ENCODE results near the gene SIRT7.

SIRT7 gene

DNA sequence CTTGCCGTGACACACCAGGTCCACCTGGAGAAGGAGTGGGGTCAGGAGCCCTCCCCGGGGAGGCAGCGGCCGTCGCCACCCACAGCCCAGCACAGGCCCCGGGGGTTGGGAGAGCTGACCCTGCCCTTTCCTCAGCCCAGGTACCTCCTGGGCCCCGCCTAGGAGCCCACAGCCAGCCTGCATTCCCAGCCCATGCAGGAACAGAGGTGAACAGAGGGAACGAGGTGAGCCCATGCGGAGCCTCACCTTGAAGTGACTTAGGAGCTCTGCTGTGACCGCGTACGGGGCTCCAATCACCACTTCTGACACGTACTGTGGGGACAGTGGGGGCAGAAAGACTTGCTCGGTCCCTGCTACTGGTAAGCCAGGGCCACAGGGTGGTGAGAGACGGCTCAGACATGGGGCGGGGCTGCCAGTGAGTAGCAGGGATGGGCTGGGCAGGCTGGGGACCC, 12.5 kb downstream of the SIRT7 start:
- DNase-seq (ENCODE audit: low spot score), result no peak

DNA sequence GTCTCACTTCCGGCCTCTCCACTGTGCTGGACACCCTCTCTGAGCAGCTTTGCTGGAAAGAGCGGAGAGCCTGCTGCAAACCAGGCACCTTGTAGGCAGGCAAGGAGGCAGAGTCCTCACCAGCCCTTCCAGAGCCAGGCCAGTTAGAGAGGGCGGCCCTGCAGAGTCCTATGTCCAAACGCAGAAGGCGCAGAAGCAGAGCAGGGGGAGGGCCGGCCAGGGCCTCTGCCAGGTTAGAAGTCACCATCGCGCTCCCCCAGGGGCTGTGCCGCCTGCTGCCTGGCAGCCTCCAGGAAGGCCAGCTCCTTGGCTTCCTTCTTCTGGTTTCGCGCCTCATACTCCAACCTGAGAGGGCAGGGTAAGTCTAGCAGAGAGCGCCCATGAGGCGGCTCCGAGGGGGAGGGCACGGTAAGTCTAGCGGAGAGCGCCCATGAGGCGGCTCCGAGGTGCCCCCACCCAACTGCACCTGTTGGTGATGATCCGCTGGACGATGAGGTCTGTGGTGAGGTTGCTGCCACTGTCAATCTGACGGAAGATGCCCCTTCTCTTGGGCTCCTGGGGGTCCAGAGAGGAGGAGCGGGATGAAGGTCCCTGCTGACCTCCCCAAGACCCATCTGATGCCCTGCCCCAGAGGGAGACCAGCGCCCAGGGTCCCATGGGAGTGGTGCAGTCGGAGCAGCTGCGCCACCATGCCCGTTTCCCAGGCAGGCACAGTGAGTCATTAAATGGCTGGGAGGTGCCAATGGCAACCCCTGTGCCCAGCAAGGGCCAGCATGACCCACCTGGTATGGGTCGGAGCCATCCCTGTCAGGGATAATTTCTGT, 13.2 kb downstream of the SIRT7 start:
- DNase-seq (ENCODE audit: low spot score), result no peak

DNA sequence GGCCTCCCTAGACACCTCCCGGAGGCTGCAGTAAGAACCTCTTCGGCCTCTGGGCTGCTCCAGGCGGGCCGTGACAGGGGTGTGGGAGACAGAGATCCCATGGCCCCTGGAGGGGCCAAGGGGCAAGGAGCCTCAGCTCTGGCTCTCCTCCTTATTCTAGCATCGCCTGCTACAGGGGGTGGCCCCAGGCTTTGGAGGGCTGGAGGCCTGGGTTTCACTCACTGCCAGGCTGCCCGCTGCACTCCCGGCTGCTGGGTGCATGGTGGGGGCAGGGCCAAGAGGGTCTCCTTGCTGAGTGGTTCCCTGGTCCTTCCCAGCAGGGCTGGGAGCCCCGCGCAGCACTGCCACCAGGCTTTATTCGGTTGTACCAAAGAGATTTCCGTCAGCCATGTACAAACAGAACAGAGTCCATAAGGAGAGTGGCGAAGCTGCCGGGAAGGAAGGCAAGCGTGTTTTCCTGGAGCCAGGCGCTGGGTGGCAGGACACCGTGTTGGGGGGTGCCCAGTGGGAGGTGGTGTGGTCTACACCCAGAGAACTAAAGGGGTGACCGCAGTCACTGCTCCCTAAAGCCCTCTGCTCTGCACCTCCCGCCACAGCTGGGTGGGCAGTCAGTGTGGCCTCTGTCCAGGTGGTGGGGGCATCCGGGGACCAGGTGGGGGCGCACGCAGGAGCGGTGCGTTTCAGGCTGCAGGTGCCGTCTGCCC, 13.9 kb downstream of the SIRT7 start:
- DNase-seq (ENCODE audit: low spot score), result no peak

DNA sequence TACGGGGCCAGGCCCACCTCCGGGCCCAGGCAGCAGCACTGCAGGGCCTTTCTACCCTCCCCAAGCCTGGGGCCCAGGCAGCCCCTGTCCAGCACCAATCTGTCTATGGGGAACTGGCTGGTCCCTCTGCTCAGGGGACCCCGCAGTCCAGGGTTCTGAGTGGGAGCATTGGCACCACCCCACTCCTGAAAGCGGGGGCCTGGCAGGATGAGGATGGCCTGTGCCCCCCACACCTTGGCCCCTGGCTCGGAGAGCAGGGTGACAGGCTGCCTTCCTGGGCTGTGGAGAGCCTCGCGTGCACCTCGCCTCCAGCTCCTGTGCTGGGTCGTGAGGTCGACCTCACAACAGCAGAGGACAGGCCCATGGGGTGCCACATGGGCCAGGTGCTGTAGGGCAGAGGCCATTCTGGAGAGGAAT, 14.6 kb downstream of the SIRT7 start:
- DNase-seq (ENCODE audit: low spot score), result no peak

DNA sequence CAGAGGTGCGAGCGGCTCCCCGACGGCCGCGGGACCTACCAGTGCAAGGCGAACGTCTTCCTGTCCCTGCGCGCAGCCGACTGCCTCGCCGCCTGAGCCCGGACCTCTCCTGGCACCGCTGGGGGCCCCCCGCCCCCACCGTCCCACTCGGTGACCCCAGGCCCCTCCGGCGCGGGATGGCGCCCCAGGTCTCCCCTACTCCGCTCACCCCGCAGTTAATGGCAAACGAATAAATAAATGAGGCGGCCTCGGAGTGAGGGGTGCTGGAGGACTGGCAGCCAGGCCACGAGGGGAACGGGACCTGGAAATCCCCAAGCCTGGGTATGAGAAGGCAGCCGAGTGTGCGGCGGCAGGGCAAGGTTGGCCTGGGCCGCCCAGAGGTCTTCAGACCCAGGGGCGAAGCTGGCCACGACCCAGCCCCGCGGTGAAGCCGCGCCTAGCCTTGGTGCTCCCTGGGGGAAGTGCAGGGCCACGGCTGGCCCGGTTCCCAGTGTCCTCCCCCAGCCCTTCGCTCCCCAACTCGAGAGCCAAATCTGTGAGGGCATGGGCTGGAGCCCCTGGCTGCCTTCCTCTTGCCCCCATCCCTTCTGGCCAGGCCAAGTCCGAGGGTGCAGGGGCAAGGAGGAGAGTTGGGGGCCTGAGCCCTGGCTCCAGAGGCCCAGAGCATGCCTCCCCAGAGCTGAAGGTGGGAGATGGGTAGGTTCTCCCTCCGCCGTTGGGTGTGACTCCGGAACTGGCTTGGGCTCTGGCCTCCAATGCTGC, 15.1 kb downstream of the SIRT7 start:
- DNase-seq (ENCODE audit: low spot score), result no peak

DNA sequence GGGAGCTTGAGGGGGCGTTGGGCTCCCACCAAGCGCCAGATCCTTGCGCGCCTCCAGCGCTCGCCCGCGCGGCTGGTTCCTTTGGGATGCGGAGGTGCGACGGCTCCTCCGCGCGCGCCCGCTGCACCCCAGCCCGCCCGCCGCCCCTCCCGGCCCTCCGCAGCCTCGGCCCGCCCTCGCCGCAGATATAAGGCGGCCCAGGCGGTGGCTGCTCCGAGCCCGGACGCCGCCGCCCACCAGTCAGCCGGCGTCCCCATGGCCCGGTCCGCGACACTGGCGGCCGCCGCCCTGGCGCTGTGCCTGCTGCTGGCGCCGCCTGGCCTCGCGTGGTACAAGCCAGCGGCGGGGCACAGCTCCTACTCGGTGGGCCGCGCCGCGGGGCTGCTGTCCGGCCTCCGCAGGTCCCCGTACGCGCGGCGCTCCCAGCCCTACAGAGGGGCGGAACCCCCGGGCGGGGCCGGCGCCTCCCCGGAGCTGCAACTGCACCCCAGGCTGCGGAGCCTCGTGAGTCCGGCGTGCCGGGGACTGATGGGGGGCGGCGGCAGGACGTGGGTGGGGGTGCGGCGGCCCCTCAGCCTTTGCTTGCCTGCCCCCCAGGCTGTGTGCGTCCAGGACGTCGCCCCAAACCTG, 15.8 kb downstream of the SIRT7 start, which contains the start of gene NPB:
NPB (plus strand) TSS at position 216 of the 630 bp plus-strand sequence; CDS start at position 256, 40 bp downstream.
- peak; percentile 54 for DNase-seq (ENCODE audit: low spot score)

DNA sequence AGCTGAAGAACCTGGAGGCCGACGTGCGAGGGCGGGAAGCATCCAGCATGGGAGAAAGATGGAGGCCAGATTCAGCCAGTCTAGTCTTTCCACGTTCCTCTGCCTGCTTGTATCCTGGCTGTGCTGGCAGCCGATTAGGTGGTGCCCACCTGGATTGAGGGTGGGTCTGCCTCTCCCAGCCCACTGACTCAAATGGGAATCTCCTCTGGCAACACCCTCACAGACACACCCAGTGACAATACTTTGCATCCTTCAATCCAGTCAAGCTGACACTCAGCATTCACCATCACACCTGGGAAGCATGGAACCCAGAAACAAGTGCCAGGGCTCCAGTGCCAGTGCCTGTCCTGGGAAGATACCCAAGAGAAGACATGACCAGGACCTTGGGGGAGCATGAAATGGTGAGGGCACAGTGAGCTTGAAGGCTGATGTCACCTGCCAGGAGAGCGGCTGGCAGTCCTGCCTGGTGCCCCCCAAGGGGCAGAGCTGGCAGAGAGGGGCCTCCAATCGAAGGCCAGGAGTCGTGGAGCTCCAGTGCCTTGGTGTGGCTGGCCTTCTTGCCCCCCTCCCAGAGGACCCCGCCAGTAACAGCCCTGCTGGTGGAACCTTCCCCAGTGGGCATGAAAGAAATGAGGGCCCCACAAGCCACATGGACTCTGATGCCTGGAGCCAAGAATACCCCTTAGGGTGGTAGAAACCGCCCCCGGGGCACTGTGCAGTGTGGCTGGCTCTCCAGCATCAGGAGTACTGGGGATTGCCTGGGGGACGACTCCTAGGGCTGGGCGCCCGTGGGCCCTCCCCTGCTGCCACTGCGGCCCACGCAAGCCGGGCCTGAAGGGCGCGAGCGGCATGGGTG, 16.6 kb downstream of the SIRT7 start:
- DNase-seq (ENCODE audit: low spot score), result no peak

DNA sequence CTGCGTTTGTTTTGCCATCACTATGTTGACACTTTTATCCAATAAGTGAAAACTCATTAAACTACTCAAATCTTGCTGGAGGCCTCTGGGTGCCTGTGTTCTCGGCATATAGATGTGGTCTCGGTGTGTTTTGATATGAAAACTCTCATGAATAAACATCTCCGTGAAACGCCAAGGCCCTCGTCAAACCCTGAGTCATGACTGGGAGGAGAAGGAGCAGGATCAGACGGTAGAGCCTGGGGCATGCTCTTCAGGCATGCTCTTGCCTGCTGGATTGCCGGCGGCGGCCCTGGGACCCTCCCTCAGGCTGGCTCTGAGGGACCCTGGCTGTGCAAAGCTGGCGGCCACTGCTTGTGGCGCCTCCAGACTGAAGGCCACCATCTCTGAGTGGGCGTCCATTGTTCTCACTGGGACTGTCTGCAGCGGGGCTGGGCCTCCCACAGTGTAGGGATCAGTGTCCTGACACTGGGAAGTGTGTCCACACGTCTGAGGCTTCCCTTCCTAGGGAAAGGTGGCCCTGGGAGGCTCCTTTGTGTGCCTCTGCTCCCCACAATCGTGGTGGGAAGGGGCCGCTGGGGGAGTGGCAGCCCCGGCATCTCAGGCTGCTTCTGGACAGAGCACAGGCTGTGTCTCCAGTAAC, 17.7 kb downstream of the SIRT7 start:
- no peak for DNase-seq (ENCODE audit: low spot score)

DNA sequence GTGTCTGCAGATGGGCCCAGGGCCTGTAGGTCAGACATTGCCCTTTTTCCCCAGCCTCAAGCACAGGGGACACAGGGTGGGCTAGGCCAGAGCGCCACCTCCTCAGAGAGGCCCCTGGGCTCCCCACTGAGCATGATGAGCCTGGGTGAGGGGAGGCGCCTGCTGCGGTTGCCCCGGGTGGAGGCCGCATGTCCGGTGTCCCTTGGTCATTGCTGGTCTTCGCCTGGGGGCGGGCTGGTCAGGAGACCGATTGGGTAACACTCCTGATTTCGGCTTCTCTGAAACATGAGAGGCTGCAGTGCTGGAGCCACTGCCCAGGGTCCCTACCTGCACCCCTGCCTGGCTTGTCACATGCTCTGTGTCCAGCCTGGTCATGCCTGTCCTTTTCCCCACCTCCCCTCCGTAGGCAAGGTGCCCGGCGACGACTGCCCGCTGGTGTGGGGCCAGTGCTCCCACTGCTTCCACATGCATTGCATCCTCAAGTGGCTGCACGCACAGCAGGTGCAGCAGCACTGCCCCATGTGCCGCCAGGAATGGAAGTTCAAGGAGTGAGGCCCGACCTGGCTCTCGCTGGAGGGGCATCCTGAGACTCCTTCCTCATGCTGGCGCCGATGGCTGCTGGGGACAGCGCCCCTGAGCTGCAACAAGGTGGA, 18.3 kb downstream of the SIRT7 start:
- no peak for DNase-seq (ENCODE audit: low spot score)

DNA sequence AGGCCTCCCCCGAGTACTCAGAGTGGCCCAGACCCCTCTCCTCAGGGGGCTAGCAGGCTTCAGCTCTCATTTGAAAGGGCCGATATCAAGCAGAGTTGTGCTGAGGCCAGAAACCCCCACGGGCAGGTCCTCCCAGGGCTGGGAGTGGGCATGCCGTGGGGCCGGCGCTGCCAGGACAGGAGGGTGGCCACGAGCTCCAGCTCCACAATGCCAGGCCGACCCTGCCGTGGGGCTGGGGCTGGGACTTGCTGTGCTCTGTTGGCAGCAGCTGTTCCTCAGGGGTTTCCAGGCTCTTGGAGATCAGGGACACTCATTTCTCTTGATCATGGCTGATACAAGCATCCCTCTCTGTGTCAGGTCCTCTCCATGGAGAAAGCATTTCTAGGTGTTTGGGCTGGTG, 19.1 kb downstream of the SIRT7 start:
- no peak for DNase-seq (ENCODE audit: low spot score)

DNA sequence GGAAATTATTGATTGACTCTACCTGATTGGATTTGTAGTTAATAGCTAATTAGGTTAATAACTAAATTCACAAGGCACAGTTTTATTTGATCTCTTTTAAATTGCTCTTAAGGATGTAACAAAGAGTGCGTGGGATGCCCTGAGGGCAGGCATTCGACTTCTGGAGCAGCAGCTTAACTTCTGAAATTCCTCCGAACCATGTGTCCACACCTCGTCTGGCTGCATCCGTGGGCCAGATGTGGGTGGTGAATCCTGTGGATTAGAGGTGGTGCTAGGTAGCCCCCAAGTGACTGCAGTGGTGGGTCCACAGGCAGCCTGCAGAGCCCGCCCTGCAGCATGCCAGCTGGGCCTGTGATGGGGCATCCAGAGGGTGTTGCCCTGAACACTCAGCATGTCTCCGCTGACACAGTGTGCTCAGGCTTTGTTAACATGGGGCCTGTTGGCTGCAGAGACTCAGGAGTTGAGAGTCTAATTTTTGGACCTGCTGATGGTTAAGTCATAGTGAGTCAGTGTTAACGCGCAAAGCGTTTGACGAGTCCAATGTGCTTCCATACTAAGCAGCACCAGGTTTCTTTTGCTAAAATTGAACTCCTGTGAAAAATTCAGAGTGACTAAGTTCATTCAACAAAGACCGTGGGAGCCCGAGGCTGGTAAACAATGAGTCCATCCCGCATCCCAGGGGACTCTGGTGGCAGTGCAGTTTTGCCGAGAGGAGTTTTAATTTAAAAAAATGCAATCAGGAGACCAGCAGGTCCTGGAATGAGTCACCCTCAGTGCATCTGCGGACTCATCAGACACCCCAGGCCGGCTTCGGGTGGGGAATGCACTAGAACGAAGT, 19.7 kb downstream of the SIRT7 start:
- DNase-seq (ENCODE audit: low spot score), result peak; percentile 48

DNA sequence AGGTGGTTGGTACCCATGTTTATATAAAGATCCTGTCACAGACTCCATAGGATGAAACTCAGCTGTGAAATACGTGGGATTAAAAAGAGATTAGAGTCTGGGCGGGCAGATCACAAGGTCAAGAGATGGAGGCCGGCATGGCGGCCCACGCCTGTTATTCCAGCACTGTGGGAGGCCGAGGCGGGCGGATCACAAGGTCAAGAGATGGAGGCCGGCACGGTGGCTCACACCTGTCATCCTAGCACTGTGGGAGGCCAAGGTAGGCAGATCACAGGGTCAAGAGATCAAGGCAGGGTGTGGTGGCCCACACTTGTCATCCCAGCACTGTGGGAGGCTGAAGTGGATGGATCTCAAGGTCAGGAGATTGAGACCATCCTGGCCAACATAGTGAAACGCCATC, 22.6 kb downstream of the SIRT7 start:
- no peak for DNase-seq (ENCODE audit: low spot score)

DNA sequence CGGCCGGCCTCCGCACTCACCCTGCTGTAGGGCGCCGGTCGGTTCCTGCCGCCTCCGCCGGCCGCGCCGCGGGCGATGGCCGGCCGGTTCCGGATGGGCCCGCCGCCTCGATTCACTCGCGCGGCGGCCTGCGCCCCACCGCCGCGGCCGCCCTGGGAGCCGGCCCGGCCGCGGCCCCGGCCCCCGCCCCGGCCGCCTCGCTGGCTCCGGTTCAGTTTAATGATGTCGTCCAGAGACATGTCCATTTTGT, 26.7 kb downstream of the SIRT7 start:
- no peak for DNase-seq (ENCODE audit: low spot score)

DNA sequence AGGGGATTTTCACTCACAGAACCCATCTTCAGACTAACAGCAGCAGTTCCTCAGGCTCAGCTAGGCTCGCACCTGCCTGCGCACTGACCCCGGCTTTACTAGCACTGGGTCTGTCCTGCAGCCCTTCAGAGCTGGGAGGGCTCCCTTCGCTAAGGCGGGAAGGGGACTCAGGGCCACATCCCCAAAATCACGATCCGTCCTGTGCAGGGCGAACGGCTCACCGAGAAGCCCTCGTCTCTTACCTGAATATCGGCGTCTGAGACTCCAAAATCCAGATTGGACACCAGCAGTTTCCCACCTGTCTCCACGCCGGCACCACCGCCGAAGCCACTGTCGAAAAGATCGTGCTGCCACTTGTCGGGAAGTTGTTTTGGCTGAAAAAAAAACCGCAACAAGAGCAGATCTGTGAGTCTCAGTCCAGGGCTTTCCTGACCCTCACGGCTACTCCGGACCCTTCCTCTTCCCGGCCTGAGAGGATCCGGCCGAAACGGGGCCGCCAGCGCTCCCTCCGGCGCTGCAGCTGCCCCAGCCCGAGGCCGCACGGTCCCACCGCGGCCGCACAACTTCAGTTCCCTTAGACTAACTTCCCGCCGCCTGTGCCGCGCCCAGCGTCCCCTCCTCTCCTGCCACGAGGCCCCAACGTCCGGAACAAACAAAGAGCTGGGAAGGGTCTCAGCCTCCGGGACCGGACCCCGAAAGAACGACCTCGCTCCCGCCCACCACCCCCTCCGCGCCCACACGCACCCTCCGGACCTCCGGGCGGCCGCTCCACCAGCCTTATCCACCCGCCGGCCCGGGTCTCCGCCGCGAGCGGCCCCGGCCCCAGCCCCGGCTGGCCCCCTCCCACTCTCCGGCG, 27.3 kb downstream of the SIRT7 start:
- DNase-seq (ENCODE audit: low spot score), result no peak

DNA sequence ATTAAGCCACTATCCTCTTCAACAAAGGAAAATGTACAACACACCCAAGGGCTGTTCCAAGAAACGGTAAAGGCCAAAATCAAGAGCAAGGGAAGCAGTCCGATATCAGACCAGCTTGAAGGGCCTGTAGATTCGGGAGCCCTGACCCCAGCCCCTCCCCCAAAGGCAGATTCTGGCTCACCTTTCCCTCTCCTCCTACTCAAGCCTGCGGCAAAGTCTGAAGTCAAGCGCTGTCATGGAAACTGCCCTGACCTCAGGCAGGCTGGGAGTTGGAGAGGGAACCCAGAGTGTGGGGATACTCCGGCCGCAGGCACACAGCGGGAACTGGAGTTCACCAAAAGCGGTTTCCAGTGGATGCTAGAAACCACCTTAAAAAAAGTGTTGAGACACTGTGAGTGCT, 28.4 kb downstream of the SIRT7 start:
- DNase-seq (ENCODE audit: low spot score), result no peak

DNA sequence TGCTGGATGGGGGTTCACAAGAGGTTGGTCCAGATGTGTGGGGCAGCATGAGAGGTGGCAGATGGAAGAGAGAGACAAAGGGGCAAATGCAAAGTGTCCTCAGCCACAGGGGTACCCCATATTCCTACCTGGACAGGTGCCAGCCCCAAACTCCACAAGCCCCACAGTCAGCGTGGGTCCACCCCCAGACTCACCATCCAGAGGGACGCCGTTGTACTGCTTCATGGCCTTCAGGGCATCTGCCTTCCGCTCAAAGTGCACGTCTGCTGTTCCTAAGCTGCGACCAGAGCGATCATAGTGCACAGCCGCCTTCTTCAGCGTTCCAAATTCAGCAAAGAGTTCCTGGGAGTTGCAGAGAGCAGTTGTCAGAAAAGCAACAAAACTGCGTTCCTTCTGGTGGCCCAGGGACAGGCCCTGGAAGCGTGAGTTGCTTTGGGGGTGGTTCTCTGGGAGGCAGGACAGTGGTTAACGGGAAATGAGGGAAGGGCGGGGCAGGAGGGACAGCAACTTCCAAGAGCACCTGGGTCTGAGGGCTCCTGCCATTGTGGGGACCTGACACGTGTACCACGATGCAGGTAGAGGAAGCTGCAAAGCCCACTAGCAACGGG, 28.9 kb downstream of the SIRT7 start:
- DNase-seq (ENCODE audit: low spot score), result no peak

DNA sequence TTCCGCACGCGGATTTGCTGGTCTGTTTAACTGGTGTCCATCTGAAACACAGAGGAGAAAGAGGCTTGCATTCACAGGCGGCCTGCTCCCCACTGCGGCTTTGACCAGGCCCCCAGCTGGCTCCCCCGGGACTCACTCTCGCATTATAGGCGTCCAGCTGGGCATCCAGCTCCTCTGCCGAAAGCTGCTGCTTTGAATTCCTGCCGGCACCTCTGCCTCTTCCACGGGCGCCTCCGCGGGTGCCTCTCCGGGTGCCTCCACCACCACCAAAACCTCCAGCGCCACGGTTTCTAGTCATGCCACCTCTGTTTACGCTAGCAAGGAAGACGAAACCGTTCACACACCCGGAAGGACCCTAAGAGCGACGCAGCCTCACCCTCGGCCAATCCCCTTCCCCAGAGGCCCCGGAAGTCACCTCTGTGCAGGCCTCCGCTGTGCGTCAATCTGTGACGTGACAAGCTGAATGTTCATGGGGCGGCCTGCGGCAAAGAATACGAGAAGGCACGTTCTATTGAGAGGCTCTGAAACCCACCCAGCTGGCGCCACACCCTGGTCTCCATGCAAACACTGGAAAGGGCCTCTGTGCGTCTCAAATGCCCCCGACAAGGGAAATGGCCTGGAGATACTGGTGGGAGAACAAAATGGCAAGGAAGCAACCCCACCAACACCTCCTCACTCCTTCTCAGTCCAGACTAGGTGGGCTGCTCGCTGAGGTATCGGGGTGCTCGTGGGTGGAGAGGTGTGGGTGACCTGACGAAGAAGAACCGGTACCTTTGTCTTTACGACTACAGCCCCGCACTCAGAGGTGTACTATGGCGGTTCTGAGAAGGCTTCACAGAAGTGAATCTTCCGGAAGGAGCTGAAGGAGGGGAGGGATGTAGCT, 29.6 kb downstream of the SIRT7 start:
- no peak for DNase-seq (ENCODE audit: low spot score)
